ENCODE results near the gene GLMP.

The GLMP gene

GRCh38 chr1:156284757-156285156, 10.7 kb downstream of the GLMP start:
- no peak for DNase-seq

DNA sequence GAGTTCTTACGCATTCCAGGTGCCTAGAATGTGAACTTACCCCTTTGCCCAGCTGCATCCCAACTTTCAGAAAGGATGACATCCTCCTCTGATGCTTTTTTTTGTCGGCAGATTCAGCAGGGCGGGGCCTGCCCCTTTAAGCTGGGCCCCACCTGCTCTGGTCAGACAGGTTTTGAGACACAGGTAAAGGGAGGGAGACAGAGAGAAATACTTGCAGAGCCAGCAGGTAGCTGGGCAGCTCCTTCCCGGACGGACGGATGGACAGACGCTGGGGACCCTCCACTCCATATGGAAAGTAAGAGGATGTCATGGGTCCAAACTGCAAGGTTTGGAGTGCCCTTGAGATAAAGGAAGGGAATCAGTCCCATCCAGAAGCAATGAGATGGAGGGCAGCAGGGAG, 11.4 kb downstream of the GLMP start, which contains the start of gene TMEM79:
Gene TMEM79, plus strand, starts transcription at position 214 of the 400 bp plus-strand sequence. CDS start 902 bp downstream, outside the sequence.
- no peak for DNase-seq

DNA sequence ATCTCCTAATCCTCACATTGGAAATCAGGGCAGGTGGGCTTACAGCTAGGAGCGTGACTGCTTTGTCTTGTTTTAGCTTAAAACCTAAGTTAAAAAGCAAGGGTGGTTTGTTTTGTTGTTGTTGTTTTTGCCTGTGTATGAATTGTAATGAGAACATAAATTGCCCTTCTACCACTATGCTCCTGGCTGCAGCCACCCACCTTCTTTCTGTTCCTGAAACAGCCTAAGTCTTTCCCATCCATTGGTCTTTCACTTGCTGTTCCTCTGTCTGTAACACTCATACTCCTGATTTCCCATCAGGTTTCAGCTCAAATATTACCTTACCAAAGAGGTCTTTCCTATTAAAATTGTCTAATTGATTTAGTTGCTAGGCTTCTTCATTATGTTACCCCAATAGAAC, 12.0 kb downstream of the GLMP start:
- no peak for DNase-seq

DNA sequence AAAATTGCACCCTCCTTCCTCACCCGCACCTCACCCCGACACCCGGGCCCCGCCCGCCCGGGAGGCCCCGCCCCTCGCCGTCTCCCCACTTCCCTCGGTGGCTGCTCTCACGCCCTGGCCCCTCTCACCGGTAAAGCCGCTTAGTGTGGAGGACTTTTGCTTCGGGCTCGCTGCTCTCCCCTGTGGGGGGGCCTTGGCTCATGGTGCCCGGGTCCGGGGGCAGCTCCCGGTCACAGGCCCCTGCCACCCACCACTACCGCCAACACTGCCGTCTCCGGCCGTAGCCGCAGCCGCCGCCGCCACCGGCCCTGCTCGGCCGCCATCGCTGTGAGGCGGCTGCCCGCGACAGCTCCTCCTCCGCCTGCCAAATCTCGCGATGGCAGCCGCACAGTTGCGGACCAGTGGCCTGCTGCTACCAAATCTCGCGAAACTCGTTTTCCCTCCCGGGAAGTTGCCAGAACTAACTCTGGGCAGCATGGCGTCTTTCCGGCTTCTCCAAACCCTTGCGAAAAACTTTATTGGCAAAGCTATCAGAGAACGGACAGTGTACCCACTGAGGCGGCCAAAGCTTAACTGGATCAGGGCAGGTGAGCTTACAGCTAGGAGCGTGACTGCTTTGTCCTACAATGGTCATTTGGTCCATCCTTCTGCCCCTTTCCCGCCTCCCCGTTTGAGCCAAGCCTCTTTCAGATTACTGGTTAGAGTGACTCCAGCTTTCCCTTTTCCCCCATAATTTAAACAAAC, 12.8 kb downstream of the GLMP start, which contains the start of gene SMG5:
Gene SMG5, minus strand, starts transcription at position 347 of the 744 bp plus-strand sequence. Its CDS starts 145 bp downstream, at position 202.
- peak; percentile 98 for DNase-seq

- DNase-seq, result no peak
Observed at GRCh38 chr1:156281693-156282478, 13.6 kb downstream of the GLMP start.

DNA sequence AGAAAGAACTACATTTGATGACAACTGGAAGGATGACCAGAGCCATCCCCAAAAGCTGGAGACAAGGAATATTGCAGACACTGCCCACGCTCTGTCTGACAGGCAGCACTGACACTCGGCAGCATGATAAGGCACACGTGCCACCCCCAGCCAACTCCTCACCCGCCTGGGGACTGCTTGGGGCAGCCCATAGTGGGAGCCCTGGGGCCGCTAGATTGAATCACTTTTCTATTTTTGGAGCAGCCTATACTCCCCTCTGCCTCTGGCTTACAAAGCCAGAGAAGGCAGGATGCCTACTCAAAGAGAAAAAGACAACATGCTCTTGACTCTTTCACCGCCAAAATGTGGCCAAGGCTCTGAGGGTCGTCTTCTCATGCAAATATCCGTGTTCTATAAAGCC, 14.2 kb downstream of the GLMP start:
- no peak for DNase-seq

DNA sequence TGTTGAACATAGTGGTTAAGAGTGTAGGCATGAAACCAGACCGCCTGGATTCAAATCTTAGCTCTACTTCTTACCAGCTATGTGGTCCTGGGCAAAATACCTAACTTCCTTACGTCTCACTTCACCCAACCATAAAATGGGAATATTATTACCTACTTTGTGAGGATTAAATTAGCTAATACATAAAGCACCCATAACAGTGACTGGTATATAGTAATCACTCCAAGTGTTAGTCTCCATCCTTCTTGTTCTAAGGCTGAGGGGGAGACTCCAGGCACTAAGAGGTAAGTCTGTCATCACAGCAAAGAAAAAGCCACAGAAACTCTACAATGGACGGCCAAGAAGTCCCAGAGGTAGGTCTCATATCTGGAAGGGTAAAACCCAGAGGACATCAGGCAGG, 15.6 kb downstream of the GLMP start:
- DNase-seq, result no peak

- no peak for DNase-seq
Observed at GRCh38 chr1:156276966-156277381, 18.5 kb downstream of the GLMP start.

GRCh38 chr1:156276532-156276931, 18.9 kb downstream of the GLMP start:
- no peak for DNase-seq

DNA sequence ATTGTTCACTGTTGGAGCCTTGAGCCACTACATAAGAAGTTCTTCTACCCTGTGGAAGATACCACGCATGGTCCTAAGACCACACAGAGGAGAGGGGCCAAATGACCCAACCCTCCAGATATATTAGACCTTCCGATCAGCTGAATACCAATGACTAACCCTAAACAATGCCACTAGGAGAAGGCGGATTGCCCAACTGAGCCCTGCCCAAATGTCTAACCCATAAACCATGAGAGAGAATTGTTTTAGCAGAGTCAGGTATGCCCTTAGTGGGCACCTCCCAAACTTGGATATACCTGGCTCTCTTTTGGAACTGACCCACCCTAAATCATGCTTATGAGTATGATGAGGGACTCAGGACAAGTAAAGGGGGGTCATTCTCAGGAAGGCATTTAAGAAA, 25.2 kb downstream of the GLMP start:
- DNase-seq, result no peak

GRCh38 chr1:156268336-156268735, 27.1 kb downstream of the GLMP start:
- DNase-seq, result no peak

- DNase-seq, result no peak
Observed at GRCh38 chr1:156266051-156266450, 29.4 kb downstream of the GLMP start.

GRCh38 chr1:156263288-156263655, 32.2 kb downstream of the GLMP start:
- DNase-seq, result no peak

DNA sequence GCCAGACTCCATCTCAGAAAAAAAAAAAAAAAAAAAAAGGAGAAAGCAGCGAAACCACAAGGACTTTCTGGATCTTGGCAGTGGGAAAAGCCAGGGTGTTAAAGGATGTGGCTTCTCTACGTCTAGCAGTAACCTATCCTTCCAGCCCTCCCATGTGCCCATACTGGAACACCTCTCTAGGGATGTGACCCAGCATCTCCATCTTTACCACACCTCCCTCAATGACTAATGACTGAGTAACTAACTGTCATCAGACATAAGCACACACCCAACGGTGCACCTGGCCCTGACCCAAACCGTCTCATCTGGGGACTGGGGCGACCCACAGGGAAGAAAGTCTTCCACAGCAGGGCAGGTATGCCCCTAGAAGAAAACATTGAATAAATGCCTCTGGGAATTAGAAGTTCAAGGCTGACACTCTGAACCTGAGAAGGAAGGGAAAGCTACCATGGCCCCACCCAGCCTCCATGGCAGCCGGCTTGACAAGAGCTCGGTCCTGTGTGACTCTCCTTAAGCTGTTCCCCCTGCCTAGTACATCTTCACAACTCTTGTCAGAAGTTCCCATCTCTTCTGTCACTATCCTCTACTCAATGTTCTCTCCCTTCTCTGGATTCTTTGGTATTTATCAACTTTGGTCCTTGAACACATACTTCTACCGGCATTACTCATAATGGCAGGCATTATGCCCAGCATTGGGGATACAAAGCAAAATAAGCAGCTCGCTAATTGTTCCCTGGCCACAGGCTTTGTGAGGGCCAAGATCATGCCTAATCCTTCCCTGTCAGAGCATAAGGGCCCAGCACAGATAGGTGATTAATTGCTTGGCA, 32.8 kb downstream of the GLMP start:
- no peak for DNase-seq

- no peak for DNase-seq
Observed at GRCh38 chr1:156260896-156261295, 34.6 kb downstream of the GLMP start.

- DNase-seq, result no peak
Observed at GRCh38 chr1:156259805-156260204, 35.7 kb downstream of the GLMP start.

DNA sequence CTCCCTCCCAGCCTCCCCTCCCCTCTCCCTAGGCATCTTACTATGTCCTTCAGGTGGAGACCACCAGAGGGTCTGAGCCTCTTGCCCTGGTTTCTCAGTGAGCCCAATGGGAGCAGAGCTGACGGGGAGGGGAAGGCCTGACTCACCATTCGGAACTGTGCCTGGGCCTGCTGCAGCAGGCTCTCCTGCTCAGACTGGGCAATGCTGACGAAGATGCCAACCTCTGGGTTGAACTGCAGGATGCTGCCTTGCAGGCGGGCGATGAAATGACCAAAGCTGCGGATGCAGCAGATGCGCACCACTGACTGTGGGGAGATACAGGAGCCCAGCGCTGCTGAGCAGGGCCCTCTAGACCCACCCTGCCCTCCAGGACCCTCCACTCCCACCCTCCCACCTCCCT, 36.6 kb downstream of the GLMP start:
- no peak for DNase-seq

DNA sequence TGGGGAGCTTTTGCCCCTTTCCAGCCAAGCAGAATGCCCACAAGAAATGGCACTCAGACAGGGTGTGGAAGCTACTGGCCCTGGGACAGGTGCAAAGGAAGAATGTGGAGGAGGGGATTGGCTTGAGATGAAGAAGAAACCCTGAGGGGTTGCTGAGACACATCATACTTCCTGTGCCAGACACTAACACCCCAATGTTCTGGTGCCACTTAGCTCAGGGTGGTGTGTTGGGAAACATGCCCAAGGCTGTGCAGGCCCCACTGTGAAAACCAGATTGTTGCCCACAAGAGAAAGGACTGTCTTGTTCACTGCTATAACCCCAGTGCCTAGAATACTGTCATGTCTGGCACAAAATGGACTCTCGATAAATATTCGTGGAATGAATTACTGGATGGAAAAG, 37.8 kb downstream of the GLMP start:
- no peak for DNase-seq

DNA sequence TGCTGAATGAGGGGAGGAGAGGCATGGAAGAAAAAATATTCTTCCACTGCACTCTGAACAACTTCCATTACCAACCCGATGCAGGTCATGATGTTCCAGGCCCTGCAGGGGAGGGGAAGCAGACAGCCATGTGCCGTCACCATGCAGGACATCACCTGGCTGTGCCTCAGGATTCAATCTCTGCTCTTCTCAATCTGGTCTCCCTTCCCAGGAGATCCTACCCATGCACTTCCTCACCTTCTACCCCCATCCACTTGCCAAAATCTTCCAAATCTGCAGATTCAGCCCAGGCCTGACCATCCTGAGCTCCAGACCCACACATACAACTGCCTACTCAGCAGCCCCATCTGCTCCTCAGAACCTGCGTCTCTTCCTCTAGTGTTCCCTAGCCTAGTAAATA, 41.8 kb downstream of the GLMP start:
- no peak for DNase-seq

- DNase-seq, result no peak
Observed at GRCh38 chr1:156251527-156251926, 44.0 kb downstream of the GLMP start.

- DNase-seq, result no peak
Observed at GRCh38 chr1:156249593-156249992, 45.9 kb downstream of the GLMP start.

GRCh38 chr1:156248323-156248683, 47.2 kb downstream of the GLMP start:
- DNase-seq, result no peak
